IPS-NIHi7 (cell line): Measurements from ENCODE around the gene XG.
"Not testable (repeated sequence)": the region's sequence is repeated elsewhere in the genome, so short reads cannot be mapped to it uniquely, and the experiment has no call there.

ENCODE experiments used
- DNase-seq: peaks from one replicate; pipeline ENCODE4 v3.0.0; 2012; ENCODE audit warnings: mixed read lengths; ENCODE audit errors: extremely low spot score

Gene XG

DNA sequence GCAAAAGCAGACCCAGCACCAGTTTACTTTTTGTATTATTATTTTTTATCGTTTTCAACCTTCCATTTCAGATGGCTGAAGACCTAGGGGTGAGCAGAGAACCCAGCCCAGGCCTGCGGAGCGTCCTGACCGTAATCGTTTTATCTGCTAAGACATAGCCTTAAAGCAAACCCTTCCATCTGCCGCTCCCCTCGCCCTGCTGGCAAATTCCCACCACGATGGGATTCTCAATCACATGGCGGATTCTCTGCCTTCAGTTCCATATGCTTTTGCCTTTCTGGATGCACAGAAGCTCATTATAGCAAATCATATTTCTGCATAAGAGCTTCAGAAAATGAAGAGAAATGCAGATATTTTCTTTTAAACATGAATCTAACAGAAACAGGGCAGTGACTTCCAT, 18.6 kb upstream of the XG start:
- no peak for DNase-seq

DNA sequence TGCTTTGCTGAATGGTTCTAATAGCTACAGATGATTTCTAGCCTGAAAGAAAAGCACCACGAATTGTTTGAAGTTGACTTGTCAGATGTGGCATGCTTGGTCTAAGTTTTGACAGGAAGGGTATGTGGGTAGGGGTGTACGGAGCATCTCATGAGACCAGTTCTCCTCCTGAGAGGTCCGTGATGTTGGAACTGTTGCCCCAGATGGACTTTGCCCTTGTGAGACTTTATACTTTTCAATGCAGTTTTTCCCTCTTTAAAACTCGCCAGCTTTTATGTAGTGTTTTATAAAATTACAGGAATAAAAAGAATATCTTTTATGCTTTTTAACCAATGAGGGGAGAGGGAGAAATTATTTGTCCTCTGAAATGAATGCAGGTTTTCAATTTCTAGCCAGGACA, 16.6 kb upstream of the XG start:
- DNase-seq = no peak

DNA sequence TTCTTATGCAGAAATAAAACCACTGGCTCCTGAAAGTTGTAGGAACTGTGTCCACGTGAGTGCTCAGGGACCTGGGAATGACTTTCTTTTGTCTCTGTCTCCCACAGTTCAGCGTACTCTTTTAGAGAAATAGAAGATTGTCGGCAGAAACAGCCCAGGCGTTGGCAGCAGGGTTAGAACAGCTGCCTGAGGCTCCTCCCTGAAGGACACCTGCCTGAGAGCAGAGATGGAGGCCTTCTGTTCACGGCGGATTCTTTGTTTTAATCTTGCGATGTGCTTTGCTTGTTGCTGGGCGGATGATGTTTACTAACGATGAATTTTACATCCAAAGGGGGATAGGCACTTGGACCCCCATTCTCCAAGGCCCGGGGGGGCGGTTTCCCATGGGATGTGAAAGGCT, 11.2 kb upstream of the XG start:
- DNase-seq = no peak

DNA sequence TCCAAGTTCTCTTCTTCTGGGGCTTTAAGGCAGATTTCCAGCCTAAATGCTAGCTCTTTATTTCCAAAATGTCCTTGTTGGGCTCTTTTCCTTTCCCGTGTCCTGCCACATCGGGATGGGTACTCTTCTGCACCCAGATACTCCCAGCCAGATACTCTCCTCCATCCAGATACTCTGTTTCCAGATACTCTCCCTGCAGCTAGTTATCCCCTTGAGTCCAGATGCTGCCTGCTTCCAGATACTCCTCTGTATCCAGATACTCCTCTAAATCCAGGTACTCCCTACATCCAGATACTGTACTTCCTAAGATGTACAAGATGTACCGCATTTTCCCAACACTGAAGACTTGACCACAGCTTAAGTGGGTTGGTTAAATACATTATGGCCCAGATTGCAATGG, 10.5 kb upstream of the XG start:
- no peak for DNase-seq

DNA sequence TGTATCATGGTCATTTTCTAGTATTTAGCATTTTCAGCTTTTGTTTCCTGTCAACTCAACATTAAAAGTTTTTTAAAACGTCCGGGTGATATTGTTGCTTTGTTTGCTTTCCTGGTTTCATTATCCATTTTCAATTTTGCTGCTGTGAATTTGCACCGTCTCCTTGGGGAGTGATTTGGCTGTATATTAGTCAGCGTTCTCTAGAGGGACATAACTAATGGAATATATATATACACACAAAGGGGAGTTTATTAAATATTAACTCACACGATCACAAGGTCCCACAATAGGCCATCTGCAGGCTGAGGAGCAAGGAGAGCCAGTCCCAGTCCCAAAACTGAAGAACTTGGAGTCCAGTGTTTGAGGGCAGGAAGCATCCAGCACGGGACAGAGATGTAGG, 5.6 kb upstream of the XG start:
- not testable (repeated sequence) for DNase-seq

DNA sequence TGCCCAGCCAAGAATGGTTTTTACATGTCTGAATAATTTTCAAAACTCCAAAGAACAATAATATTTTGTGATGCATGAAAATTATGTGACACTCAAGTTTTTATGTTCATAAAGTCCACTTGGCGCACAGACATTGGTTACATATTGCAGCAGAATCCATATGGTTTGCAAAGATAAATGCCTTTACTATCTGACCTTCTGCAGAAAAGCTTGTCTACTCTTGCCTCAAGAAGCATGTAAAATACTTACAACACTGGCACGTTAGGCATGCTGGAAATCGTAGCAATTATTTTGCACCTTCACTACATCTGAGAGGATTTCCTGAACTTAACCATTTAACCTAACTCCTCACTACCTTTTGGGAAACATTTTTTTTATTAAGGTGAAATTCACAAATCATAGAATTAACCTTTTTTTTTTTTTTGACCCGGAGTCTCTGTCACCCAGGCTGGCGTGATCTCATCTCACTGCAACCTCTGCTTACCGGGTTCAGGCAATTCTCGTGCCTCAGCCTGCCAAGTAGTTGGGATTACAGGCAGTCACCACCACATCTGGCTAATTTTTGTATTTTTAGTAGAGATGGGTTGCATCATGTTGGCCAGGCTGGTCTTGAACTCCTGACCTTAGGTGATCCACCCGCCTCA, 3.5 kb upstream of the XG start:
- no peak for DNase-seq

DNA sequence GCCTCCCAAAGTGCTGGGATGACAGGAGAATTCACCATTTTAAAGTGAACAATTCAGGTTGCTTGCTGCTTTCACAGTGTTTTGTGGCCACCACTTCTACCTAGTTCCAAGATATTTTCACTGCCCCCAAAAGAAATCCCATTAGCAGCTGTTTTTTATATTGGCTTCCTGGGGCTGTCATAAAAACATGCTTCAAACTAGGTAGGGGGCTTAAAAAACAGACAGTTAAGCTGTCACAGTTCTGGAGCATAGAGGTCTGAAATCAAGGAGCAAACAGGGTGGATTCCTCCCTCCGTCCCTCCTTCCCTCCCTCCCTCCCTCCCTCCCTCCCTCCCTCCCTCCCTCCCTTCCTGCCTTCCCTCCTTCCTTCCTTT, 3.0 kb upstream of the XG start:
- no peak for DNase-seq

DNA sequence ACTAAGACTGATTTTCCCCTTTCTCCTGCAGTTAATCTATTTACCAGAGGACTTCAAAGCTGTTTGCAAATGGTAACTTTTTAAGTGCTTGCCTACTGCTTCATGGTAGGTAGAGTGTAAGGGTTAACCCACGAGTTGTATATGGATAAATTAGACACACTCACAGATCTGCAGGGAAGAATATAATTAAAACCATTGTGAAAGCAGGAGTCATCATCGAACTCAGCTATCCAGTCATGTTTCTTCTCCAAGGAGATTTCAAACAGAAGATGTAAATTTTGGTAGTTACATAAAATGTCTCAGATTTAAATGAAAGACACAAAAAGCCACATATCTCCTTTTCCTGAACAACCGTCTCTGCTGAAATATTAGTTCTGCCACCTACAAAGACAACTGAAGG, 549 bp upstream of the XG start:
- no peak for DNase-seq

DNA sequence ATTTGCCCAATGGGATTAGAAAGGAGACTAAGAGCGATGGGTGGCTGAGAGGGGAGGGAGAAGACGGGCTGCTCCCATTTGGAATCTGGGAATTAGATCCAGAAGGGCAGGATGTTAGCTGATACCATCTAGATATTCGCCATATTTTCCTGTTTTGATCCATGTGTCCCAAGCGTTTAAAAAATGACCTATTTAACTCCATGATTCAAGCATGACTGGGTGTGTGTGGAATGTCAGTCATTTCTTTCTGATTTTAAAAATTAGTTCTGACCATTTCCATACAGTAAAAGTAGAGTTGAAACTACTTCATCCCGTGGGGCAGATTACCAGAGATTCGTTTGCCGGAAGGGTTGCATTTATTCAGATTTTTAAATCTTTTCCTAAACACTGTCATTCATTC, 601 bp downstream of the XG start:
- not testable (repeated sequence) for DNase-seq

DNA sequence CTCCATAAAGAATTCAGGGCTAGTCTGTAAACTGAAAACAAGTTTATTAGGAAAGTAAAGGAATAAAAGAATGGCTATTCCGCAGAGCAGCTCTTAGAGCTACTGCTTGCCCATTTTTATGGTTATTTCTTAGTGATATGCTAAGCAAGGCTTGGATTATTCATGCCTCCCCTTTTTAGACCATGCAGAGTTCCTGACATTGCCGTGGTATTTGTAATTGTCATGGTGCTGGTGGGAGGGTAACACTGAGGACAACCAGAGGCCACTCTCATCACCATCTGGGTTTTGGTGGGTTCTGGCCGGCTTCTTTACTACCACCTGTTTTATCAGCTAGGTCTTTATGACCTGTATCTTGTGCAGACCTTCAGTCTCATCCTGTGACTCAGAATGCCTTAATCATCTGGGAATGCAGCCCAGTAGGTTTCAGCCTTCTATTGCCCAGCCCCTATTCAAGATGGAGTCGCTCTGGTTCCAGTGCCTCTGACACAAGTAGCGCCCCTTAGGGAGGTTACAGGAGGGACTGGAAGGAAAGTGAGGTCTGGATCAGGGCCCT, 3.4 kb downstream of the XG start:
- not testable (repeated sequence) for DNase-seq

DNA sequence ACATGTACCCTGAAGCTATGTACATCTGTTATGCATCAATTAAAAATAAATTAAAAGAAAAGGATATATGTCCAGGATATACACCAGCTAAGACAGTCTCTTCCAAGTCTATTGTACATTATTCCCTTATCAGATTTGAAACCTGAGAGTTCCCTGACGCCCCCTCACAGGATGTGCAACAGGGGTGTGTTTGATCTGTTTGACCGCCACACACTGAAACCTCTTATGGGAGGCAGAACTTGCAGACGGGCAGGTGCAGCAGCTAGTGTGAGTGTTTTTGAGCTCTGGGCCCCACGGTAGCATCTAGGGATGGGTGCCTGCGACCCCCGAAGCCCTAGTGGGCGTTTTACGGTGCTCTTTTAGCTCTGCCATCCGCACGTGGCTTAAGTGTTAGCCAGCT, 4.7 kb downstream of the XG start:
- DNase-seq = no peak

DNA sequence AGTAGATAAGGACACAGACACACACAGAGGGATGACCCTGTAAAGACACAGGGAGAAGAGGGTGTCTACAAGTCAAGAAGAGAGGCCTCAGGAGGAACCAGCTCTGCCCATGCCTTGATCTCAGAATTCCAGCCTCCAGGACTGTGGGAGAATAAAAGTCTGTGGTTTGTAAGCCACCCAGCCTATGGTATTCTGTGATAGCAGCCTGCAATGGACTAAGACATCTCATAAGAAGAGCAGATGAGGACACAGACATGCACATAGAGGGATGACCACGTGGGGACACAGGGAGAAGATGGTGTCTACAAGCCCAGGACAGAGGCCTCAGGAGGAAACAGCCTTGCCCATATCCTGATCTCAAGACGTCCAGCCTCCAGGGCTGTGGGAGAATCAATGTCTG, 9.4 kb downstream of the XG start:
- no peak for DNase-seq

DNA sequence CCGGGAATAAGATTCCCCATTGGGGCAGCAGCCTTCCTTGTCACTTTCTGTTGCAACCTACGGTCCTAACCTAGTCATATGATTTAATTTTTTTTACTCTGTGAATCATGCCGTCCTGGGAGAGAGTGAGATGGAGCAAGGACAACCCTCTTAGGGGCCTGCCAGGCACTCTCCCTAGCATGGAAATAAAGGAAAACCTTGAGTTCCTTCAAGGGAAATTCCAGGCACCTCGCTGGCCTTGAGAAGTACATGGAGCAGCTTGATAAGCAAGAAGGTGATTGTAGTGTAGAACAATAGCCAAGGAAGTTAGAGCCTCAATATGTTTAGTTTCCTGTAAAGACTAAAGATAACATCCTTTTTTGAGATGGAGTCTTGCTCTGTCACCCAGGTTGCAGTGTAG, 10.8 kb downstream of the XG start:
- not testable (repeated sequence) for DNase-seq

DNA sequence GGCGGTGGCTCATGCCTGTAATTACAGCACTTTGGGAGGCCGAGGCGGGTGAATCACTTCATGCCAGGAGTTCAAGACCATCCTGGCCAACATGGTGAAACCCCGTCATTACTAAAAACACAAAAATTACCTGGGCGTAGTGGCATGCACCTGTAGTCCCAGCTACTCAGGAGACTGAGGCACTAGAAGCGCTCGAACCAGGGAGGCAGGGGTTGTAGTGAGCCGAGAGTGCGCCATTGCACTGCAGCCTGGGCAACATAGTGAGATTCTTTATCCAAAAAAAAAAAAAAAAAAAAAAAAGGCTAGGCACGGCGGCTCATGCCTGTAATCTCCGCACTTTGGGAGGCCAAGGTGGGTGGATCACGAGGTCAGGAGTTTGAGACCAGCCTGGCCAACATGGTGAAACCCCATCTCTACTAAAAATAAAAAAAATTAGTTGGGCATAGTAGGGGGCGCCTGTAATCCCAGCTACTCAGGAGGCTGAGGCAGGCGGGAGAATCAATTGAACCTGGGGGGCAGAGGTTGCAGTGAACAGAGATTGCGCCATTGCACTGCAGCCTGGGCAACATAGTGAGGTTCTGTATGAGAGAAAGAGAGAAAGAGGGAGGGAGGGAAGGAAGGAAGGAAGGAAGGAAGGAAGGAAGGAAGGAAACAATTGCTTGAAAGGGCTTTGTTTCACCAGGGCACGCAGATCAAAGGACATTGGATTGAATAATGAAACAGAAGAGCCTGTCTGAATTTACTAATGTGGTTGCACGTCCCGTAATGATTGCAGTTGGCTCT, 13.1 kb downstream of the XG start:
- DNase-seq = not testable (repeated sequence)

DNA sequence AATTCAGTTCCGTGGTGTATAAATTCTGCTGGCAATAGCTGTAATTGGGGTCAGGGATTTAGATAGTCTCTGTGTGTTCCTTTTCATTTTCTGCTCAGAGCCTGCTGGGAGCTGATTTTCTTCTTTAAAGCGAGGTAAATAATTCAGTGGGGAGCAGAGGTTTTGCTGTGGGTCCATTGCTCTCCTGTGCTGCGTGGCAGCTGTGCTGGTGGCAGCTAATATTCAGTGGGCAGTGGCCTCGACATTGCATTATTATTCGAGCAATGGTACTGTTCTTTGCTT, 13.7 kb downstream of the XG start:
- DNase-seq = no peak

DNA sequence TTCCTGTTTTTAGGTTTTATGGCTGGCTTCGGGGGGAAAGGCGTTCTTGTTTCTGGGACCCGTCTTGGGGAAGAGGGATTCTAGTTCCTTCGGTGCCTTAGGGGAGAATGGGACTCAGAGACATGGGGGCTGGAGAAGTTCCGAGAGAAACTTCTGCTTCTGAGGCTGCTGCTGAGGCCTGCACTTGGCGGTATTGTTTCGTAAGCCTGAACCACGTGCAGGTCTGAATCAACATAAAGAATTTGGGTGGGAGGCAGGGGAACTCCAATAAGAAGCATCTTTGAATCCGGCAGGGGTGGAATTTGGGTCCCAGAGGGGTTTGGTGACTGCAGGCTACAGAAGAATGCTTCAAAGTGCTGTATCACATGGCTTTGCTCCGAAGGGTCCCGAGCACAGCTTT, 15.1 kb downstream of the XG start:
- no peak for DNase-seq

DNA sequence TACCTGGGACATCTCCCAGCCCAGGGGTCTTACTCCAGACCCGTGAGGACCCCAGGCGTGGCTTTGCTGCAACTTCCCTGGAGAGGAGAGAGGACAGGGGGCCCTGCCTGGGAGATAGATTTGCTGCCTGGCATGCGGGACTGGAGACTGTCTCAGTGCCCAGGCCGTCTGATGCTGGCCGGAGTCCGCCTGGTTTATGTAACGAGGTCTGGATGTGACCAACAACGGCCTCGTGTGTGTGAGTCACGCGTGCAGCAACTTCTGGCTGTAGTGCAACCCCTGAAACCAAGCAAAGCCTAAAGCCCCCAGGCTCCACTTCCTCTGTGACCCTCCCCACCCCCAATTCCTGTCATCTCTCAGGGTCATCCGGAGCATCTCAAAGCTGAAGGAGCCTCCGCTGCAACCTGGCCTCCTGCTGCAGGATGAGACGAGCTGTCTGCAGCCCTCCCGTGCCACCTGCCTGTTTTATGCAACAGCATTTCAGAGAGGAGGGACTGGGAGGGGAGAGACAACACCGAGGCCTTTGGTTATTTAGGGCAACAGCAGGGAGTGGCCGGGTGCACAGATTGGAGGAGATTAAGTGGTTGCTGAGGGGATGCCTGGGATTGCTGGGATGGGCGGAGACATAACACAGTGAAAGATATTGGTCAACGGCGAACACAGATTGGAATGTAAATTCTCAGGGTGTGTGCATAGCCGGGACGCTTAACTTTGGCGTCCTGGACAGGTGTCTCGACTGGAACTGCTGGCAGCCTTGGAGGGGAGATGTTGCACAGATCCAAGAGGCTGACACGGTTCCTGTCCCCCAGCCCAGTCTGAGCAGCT, 16.0 kb downstream of the XG start:
- no peak for DNase-seq

DNA sequence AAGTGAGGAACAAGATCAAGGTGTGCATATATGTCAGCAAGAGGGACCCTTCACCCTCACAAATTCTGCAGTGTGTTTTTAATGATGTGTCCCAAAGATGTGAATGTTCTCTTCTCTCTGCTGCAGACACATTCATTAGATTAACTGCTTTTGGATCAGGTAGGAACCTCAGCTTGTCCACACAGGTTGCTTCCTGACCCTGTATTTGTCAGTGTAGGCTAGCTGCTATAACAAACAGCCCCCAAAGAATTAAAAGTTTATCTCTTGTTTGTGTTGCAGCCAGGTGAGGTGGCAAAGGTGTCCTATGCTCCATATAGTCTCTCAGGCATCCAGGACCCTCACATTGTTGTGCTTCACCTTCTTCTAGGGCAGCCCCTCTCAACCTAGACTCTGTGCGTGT, 17.8 kb downstream of the XG start:
- no peak for DNase-seq

DNA sequence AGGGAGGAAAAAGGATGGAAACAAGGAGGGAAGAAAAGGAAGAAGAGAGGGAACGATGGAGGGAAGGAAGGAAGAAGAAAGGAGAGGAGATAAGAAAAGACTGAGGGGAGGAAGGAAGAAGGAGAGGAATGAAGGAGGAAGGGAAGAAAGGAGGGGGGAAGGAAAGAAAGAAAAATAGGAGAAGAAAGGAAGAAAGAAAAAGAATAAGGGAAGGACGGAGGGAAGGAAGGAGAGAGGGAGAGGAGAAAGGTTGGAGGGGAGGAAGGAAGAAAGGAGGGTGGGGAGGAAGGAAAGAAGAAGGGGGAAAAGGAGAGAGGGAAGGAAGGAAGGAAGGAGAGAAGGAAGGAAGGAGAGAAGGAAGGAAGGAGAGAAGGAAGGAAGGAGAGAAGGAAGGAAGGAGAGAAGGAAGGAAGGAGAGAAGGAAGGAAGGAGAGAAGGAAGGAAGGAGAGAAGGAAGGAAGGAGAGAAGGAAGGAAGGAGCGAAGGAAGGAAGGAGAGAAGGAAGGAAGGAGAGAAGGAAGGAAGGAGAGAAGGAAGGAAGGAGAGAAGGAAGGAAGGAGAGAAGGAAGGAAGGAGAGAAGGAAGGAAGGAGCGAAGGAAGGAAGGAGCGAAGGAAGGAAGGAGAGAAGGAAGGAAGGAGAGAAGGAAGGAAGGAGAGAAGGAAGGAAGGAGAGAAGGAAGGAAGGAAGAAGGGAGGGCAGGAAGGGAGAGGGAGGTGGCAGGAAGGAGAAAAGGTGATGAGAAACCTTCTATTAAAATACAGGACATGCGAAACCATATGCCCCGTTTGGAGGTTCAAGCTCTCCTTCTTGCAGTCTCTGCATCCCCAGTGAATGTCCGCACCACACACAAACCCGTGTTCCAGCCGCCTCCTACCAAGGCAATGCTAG, 21.6 kb downstream of the XG start:
- not testable (repeated sequence) for DNase-seq

DNA sequence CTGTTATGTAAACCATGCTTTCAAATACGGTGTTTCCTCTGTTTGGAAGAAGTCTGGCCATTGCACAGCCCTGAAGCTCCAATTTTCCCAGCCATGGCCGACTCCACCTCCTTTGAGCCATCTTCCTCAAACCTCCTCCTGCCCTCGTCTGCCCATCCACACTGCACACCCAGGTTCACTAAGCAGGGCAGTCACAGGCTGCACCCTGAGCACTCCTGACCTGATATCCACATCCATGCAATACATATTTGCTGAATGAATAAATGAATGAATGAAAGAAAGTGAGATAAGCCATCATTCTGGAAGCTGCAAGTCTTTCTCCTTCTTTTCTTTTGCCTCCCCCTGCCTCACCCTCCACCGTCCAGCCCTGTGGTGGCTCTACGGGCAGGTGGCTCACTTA, 22.2 kb downstream of the XG start:
- no peak for DNase-seq

DNA sequence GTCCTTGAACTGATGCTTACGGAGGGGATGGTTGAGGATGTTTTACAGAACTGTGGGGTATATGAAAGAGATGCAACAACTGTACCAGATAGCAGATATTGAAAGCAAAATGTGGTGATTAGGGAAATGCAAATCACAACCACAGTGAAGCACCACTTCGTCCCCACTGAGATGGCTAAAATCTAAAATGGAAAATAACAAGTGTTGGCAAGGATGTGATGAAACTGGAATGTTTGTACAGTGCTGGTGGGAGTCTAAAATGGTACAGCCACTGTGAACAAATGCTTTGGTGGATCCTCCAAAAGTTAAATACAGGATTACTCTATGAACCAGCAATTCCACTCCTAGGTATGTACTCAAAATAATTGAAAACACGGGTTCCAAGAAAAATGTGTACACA, 22.9 kb downstream of the XG start:
- no peak for DNase-seq
